Measurements from ENCODE around the gene GRM2.

Gene GRM2

GRCh38 chr3:51670053-51670822 is 36.6 kb upstream of the GRM2 start:
- H3K4me3 ChIP-seq, result peak overlapping the region; percentile 89
- no peak for DNase-seq (ENCODE audit: low spot score)
- no peak for TF ChIP-seq CTCF (IDR thresholded peaks at IDR 0.05)
- peak overlapping the region; percentile 82 to 91 for H3K27ac ChIP-seq

GRCh38 chr3:51670823-51671733 is 35.8 kb upstream of the GRM2 start, which contains the start of gene TEX264:
Gene TEX264 (plus strand): TSS chr3:51671252. CDS start chr3:51674305, 3,053 bp downstream.
- DNase-seq (ENCODE audit: low spot score), result peak; percentile 90
- TF ChIP-seq CTCF (IDR thresholded peaks at IDR 0.05), result no peak
- H3K4me3 ChIP-seq, result peak within 1 kb of the TSS; percentile 89
- H3K27ac ChIP-seq, result peak within 1 kb of the TSS; percentile 82 to 91

GRCh38 chr3:51671734-51672475 is 35.0 kb upstream of the GRM2 start:
- H3K4me3 ChIP-seq, result peak overlapping the region; percentile 89
- no peak for TF ChIP-seq CTCF (IDR thresholded peaks at IDR 0.05)
- DNase-seq (ENCODE audit: low spot score), result no peak
- peak overlapping the region; percentile 82 to 91 for H3K27ac ChIP-seq

GRCh38 chr3:51673181-51673801 is 33.6 kb upstream of the GRM2 start:
- no peak overlapping the region for H3K4me3 ChIP-seq
- no peak overlapping the region for H3K27ac ChIP-seq
- DNase-seq (ENCODE audit: low spot score), result no peak
- no peak for TF ChIP-seq CTCF (IDR thresholded peaks at IDR 0.05)

- TF ChIP-seq CTCF (IDR thresholded peaks at IDR 0.05), result no peak
- Histone ChIP-seq H3K4me3 (no peak overlapping the region), H3K27ac (no peak overlapping the region)
- DNase-seq (ENCODE audit: low spot score), result no peak
These were observed 32.8 kb upstream of the GRM2 start for GRCh38 chr3:51673802-51674654.

- no peak for DNase-seq (ENCODE audit: low spot score)
- Histone ChIP-seq H3K27ac (no peak overlapping the region), H3K4me3 (no peak overlapping the region)
- TF ChIP-seq CTCF (IDR thresholded peaks at IDR 0.05), result no peak
These were observed 31.7 kb upstream of the GRM2 start for GRCh38 chr3:51675201-51675611.
